ENCODE results near the gene GPR17.

GRCh38 chr2:127598711-127599110 lies 47.2 kb upstream of the GPR17 start:
- no peak for TF ChIP-seq SNAI2 (CRISPR knock-in tag; IDR thresholded peaks at IDR 0.05)
- no peak for TF ChIP-seq PATZ1 (CRISPR knock-in tag; IDR thresholded peaks at IDR 0.05; ENCODE audit: borderline replicate concordance)
- no peak for TF ChIP-seq ISL1 (CRISPR knock-in tag; IDR thresholded peaks at IDR 0.05)
- no peak for TF ChIP-seq ARNTL (CRISPR knock-in tag; IDR thresholded peaks at IDR 0.05; ENCODE audit: borderline replicate concordance, low read depth)
- no peak for TF ChIP-seq ZNF565 (CRISPR knock-in tag; conservative IDR thresholded peaks at IDR 0.05; ENCODE audit: low read depth)
- no peak for TF ChIP-seq ZNF8 (CRISPR knock-in tag; IDR thresholded peaks at IDR 0.05)
- TF ChIP-seq ZFP30 (CRISPR knock-in tag; IDR thresholded peaks at IDR 0.05) = no peak
- no peak for TF ChIP-seq PPARA (CRISPR knock-in tag; IDR thresholded peaks at IDR 0.05; ENCODE audit: borderline replicate concordance)
- no peak for TF ChIP-seq TCF4 (CRISPR knock-in tag; IDR thresholded peaks at IDR 0.05; ENCODE audit: borderline replicate concordance)
- TF ChIP-seq, protein P1, sequence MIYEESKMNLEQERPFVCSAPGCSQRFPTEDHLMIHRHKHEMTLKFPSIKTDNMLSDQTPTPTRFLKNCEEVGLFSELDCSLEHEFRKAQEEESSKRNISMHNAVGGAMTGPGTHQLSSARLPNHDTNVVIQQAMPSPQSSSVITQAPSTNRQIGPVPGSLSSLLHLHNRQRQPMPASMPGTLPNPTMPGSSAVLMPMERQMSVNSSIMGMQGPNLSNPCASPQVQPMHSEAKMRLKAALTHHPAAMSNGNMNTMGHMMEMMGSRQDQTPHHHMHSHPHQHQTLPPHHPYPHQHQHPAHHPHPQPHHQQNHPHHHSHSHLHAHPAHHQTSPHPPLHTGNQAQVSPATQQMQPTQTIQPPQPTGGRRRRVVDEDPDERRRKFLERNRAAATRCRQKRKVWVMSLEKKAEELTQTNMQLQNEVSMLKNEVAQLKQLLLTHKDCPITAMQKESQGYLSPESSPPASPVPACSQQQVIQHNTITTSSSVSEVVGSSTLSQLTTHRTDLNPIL (CRISPR knock-in tag; IDR thresholded peaks at IDR 0.05; ENCODE audit: low read depth) = no peak
- no peak for TF ChIP-seq BACH2 (CRISPR knock-in tag; IDR thresholded peaks at IDR 0.05; ENCODE audit: borderline replicate concordance)
- TF ChIP-seq CSRNP3 (CRISPR knock-in tag; IDR thresholded peaks at IDR 0.05) = no peak
- no peak for TF ChIP-seq RARB (CRISPR knock-in tag; IDR thresholded peaks at IDR 0.05)
- no peak for TF ChIP-seq ZFP3 (CRISPR knock-in tag; IDR thresholded peaks at IDR 0.05)

All from SK-N-SH treated with all-trans-retinoic acid at 6 μM for 48 hours (cell line).